K562 (cell line): ENCODE results near the gene SLC22A1. TPM values are rescaled to one million over a fixed set of nuclear protein-coding genes. Genes with fewer than 3 reads are reported as not detected.
A peak's percentile ranks its signal among the peaks of the same experiment; 100 is the strongest.

Experiments
- ATAC-seq: fragments of 200-7000 bp; cut with Tn5 transposase; 3 replicates; pipeline ENCODE4 v1.9.1; 2020; ENCODE audit warnings: moderate library complexity
- Bru-seq: library from RNA; stranded (reverse); fragments of 400-500 nt; gene quantifications from one replicate; lab custom pipeline; 2021; lab: Mats Ljungman, UMichigan
- BruChase-seq, 2 experiments: library from RNA; stranded (reverse); fragments of 400-500 nt; gene quantifications; one replicate each; lab custom pipeline; 2021; lab: Mats Ljungman, UMichigan
- BruUV-seq: library from RNA; stranded (reverse); fragments of 400-500 nt; replicated peaks from 2 replicates; lab custom pipeline; 2021; lab: Mats Ljungman, UMichigan
- CTCF ChIA-PET: fragments of 300-600 bp; formaldehyde crosslinking; extraction: SDS; loops from one replicate; lab custom pipeline; 2021; ENCODE audit warnings: low intra/inter-chr PET ratio; lab: Yijun Ruan, JAX
- POLR2A ChIA-PET: fragments of 300-600, 350-650 bp; sonication (Branson Sonifier 250); formaldehyde crosslinking; extraction: SDS; loops from one replicate; lab custom pipeline; 2021; ENCODE audit warnings: antibody characterized with exemption, inconsistent platforms; lab: Yijun Ruan, JAX
- DNase-seq, 4 experiments: peaks; one replicate each; pipeline versions ENCODE4 v3.0.0 to v3.0.0-alpha.2; 2011 to 2018; ENCODE audit warnings: low spot score in 3 of 4, mixed read lengths in 3 of 4; ENCODE audit errors: extremely low read depth in 1 of 4
- FAIRE-seq: peaks from 2 replicates; lab custom pipeline; 2011; peaks lifted over from hg19 to GRCh38; lab: Jason Lieb, UNC
- H2AFZ ChIP-seq: 2 replicates; pipeline ENCODE4 v1.6.0; 2011; ENCODE audit warnings: low read depth, low read length, control low read depth, inconsistent platforms
- H3K27ac ChIP-seq: fragments of 200-600 bp; 3 replicates; pipeline ENCODE4 v1.8.0; 2011; ENCODE audit warnings: low read depth, mild to moderate bottlenecking, control low read depth, inconsistent platforms, low read length, moderate library complexity, mixed read lengths; ENCODE audit errors: extremely low read depth
- H3K27me3 ChIP-seq, 2 experiments: fragments of 300-600 bp in 1 of 2; 2 replicates in 1 of 2; 3 replicates in 1 of 2; pipeline versions ENCODE4 v1.6.0 to v1.8.0; 2011; ENCODE audit warnings: inconsistent platforms in 2 of 2, low read length in 2 of 2, mild to moderate bottlenecking in 1 of 2, mixed read lengths in 1 of 2, moderate library complexity in 1 of 2; ENCODE audit not compliant: control insufficient read depth in 2 of 2, insufficient read depth in 2 of 2
- H3K36me3 ChIP-seq: fragments of 300-600 bp; 3 replicates; pipeline ENCODE4 v1.8.0; 2011; ENCODE audit warnings: mild to moderate bottlenecking, low read length, inconsistent platforms; ENCODE audit not compliant: control insufficient read depth, insufficient read depth
- H3K4me1 ChIP-seq, 2 experiments: fragments of 200-600 bp in 1 of 2; replicated peaks in 1 of 2; 2 replicates in 1 of 2; 3 replicates in 1 of 2; pipeline versions ENCODE4 v1.5.1 to v1.8.0; 2011; ENCODE audit warnings: inconsistent platforms in 2 of 2, low read length in 2 of 2, mild to moderate bottlenecking in 1 of 2, mixed read lengths in 1 of 2, moderate library complexity in 1 of 2; ENCODE audit not compliant: control insufficient read depth in 2 of 2, insufficient read depth in 2 of 2
- H3K4me2 ChIP-seq: 2 replicates; pipeline ENCODE4 v1.6.1; 2011; ENCODE audit warnings: low read length, control low read depth, inconsistent platforms, mixed read lengths; ENCODE audit not compliant: insufficient read depth
- H3K4me3 ChIP-seq: fragments of 200-600 bp; sonication (generic), shearing (Covaris generic); 2 replicates; pipeline ENCODE4 v1.5.1; 2016; ENCODE audit warnings: control low read depth, inconsistent platforms
- H3K79me2 ChIP-seq: fragments of 200-600 bp; 3 replicates; pipeline ENCODE4 v1.8.0; 2011; ENCODE audit warnings: low read length, inconsistent platforms; ENCODE audit not compliant: control insufficient read depth, insufficient read depth
- H3K9ac ChIP-seq, 2 experiments: 2 replicates each; pipeline versions ENCODE4 v1.6.0 to v1.6.1; 2011; ENCODE audit warnings: low read depth in 2 of 2, low read length in 2 of 2, control low read depth in 1 of 2, inconsistent platforms in 1 of 2, mild to moderate bottlenecking in 1 of 2, mixed read lengths in 1 of 2; ENCODE audit not compliant: insufficient read depth in 1 of 2
- H3K9me1 ChIP-seq: one replicate; pipeline ENCODE4 v1.6.0; 2011; ENCODE audit warnings: inconsistent platforms, mild to moderate bottlenecking, low read length, moderate library complexity; ENCODE audit not compliant: control insufficient read depth, insufficient read depth
- H3K9me3 ChIP-seq: replicated peaks from 2 replicates; pipeline ENCODE4 v1.5.1; 2011; ENCODE audit warnings: low read depth, low read length, inconsistent platforms; ENCODE audit not compliant: control insufficient read depth, insufficient read depth
- H4K20me1 ChIP-seq: replicated peaks from 2 replicates; pipeline ENCODE4 v1.6.1; 2011; ENCODE audit warnings: low read length, inconsistent platforms, mixed read lengths; ENCODE audit not compliant: control insufficient read depth, insufficient read depth
- CC2D1A ChIP-seq: fragments of 450-650 bp; IDR thresholded peaks from 2 replicates; pipeline ENCODE4 v1.6.1; 2017; ENCODE audit warnings: mild to moderate bottlenecking
- HDAC3 ChIP-seq: fragments of 450-650 bp; IDR thresholded peaks from 2 replicates; pipeline ENCODE4 v1.6.1; 2018; ENCODE audit warnings: borderline replicate concordance, mild to moderate bottlenecking, moderate library complexity; ENCODE audit not compliant: partially characterized antibody
- KAT2B ChIP-seq: IDR thresholded peaks from one replicate; pipeline ENCODE4 v1.6.1; 2012; ENCODE audit warnings: low read depth, mild to moderate bottlenecking, control low read depth, inconsistent platforms, low read length, moderate library complexity
- KLF6 ChIP-seq: fragments of 250-450 bp; sonication (Bioruptor Pico); IDR thresholded peaks from 2 replicates; pipeline ENCODE4 v1.4.0; 2020; ENCODE audit warnings: mild to moderate bottlenecking, moderate library complexity, borderline replicate concordance
- LARP7 ChIP-seq: fragments of 450-650 bp; IDR thresholded peaks from 2 replicates; pipeline ENCODE4 v1.6.1; 2016
- RNF2 ChIP-seq: sonication (generic); IDR thresholded peaks from 2 replicates; pipeline ENCODE4 v1.6.1; 2016
- TAL1 ChIP-seq: fragments of 450-650 bp; IDR thresholded peaks from 2 replicates; pipeline ENCODE4 v1.6.1; 2016; ENCODE audit warnings: mild to moderate bottlenecking
- THRAP3 ChIP-seq: fragments of 450-650 bp; IDR thresholded peaks from 2 replicates; pipeline ENCODE4 v1.6.1; 2016; ENCODE audit warnings: mild to moderate bottlenecking, inconsistent platforms, borderline replicate concordance
- THRB ChIP-seq: fragments of 450-650 bp; formaldehyde crosslinking; conservative IDR thresholded peaks from 2 replicates; pipeline ENCODE4 v1.4.0; 2022; ENCODE audit warnings: mild to moderate bottlenecking, missing genetic modification characterization
- ZNF766 ChIP-seq: fragments of 200-800 bp; sonication (Bioruptor generic); conservative IDR thresholded peaks from 2 replicates; pipeline ENCODE4 v1.6.1; 2016; ENCODE audit warnings: missing genetic modification characterization, missing compliant biosample characterization
- ZZZ3 ChIP-seq: fragments of 450-650 bp; IDR thresholded peaks from 2 replicates; pipeline ENCODE4 v1.6.1; 2016; ENCODE audit warnings: antibody characterized with exemption, mild to moderate bottlenecking, moderate library complexity
- WGBS: fragments of 100-300 bp; shearing (Covaris generic); methylation state at CpG from one replicate; pipeline ENCODE4 v1.1.6; 2016; ENCODE audit warnings: low coverage, mixed read lengths; ENCODE audit not compliant: insufficient coverage; ENCODE audit errors: missing lambda C conversion rate; 5-methylcytosine and 5-hydroxymethylcytosine counted together
- in situ Hi-C: fragments of 300-500 bp; cut with MboI; formaldehyde crosslinking; loops from 4 replicates; pipeline ENCODE4 v1.15.0; 2018; ENCODE audit warnings: inconsistent platforms, mixed read lengths
- intact Hi-C: fragments of 100-400 bp; cut with micrococcal nuclease; formaldehyde crosslinking; loops from 2 replicates; pipeline ENCODE4 v1.14.2; 2022
- long read RNA-seq, 3 experiments: library from polyadenylated mRNA in 2 of 3; library from RNA in 1 of 3; unstranded in 2 of 3; stranded (forward) in 1 of 3; transcript quantifications; one replicate each; pipeline ENCODE4 v2.0.0, GENCODE V29; 2019 to 2022
- polyA minus RNA-seq, 3 experiments: library from RNA; depleted of rRNA, polyadenylated mRNA; stranded (reverse); fragments of >200 nt; gene quantifications; 2 replicates each; pipeline ENCODE4 v1.2.3, GENCODE V29; 2011
- polyA plus RNA-seq, 8 experiments: library from polyadenylated mRNA; depleted of rRNA in 4 of 8; stranded (reverse) in 5 of 8; unstranded in 3 of 8; fragments of >200 nt; fragmentation: Nextera tagmentation in 2 of 8; fragmentation: Illumina TruSeq in 1 of 8; extraction: Ambion mirVana in 2 of 8; extraction: Trizol in 1 of 8; gene quantifications; 2 replicates each; pipeline versions ENCODE4 v1.2.1 to v1.2.3, GENCODE V29; 2011 to 2014; ENCODE audit warnings: inconsistent platforms in 1 of 8, missing spikeins in 1 of 8
- total RNA-seq, 7 experiments: library from RNA; depleted of rRNA in 6 of 7; stranded (reverse); fragments of >200 nt in 6 of 7; fragmentation: Illumina TruSeq in 2 of 7; extraction: Trizol in 2 of 7; gene quantifications; 2 replicates each; pipeline versions ENCODE4 v1.2.1 to v1.2.3, GENCODE V29; 2011 to 2021; ENCODE audit warnings: low replicate concordance in 1 of 7
- TF ChIP-seq, protein P1 (sequence below): fragments of 250-450 bp; sonication (Bioruptor Pico); IDR thresholded peaks from 2 replicates; pipeline ENCODE4 v1.8.0; 2021; ENCODE audit warnings: moderate library complexity, mild to moderate bottlenecking, inconsistent platforms

SLC22A1 gene
- 0.86 and 0.93 TPM in 2 replicates for total RNA-seq (2011; cell fraction: chromatin; rRNA removed; ENCODE audit: low replicate concordance)
- 0.67 and 0.79 TPM in 2 replicates for total RNA-seq (2011; cell fraction: nucleolus; rRNA removed)
- total RNA-seq (2011; cell fraction: nucleoplasm; rRNA removed): 1.5 and 1.9 TPM in 2 replicates
- total RNA-seq (2014; rRNA removed) (0.37 TPM in 1 of 2 replicates, not detected in the other), total RNA-seq (2014; rRNA removed; fragmentation: Illumina TruSeq; extraction: Trizol) (0.18 and 0.19 TPM in 2 replicates), total RNA-seq (2015; rRNA removed; fragmentation: Illumina TruSeq; extraction: Trizol) (0.33 and 0.45 TPM in 2 replicates), total RNA-seq (2021) (0.54 and 0.60 TPM in 2 replicates), polyA plus RNA-seq (2011; rRNA removed) (0.08 and 0.26 TPM in 2 replicates), polyA plus RNA-seq (2014; fragmentation: Illumina TruSeq; extraction: Trizol) (0.12 TPM in 1 of 2 replicates, not detected in the other), polyA plus RNA-seq (2014; fragmentation: Nextera tagmentation; extraction: Ambion mirVana) (under 1 TPM in 1 of 2 experiments, not detected in 1; 0.11 TPM), polyA plus RNA-seq (2014; rRNA removed) (0.24 TPM in 1 of 2 replicates, not detected in the other), polyA minus RNA-seq (2011; rRNA and poly(A)+ RNA removed) (0.33 and 0.56 TPM in 2 replicates), Bru-seq, nascent RNA (percentile 32 among the genes with signal in this experiment), BruChase-seq, experiment 1, labeled RNA remaining after a 2-hour chase (percentile 38 among the genes with signal in this experiment), BruChase-seq, experiment 2, labeled RNA remaining after a 6-hour chase (percentile 35 among the genes with signal in this experiment)
- polyA plus RNA-seq (2011; cell fraction: cytosol; rRNA removed): 0.18 TPM in 1 of 2 replicates, not detected in the other
- 0.60 and 0.74 TPM in 2 replicates for polyA plus RNA-seq (2011; cell fraction: nucleus; rRNA removed)
- polyA plus RNA-seq (2012): 0.14 and 0.25 TPM in 2 replicates
- not detected in 2 replicates for polyA minus RNA-seq (2011; cell fraction: cytosol; rRNA and poly(A)+ RNA removed)
- polyA minus RNA-seq (2011; cell fraction: nucleus; rRNA and poly(A)+ RNA removed): 0.67 TPM in 2 replicates
- long read RNA-seq, experiment 1: 0 reads
- long read RNA-seq, experiment 2: 0 reads
- long read RNA-seq, experiment 3: 0 reads

DNA sequence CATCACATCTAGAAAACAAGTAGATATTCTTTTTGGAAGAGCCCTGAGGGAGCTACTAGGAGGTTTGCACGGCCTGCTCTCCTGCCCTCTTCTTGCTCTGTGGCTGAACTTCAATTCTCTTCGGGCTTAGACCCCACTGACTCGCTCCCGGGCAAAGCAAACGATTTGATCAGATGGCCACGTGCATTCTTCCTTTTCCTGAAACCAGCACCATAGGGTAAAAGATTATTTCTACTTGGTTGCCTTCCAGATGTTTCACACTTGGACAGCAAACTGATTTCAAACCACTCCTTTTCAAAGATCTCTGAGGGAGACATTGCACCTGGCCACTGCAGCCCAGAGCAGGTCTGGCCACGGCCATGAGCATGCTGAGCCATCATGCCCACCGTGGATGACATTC, at the start of gene SLC22A1:
TSS of gene SLC22A1 (plus strand) at position 258 of the 400 bp plus-strand sequence. CDS start at position 379, 121 bp downstream.
- ChIA-PET CTCF (no interaction called here), POLR2A (no interaction called here)
- H3K9me3 ChIP-seq: no peaks in the 10 kb centered on the region; the same call in 1 of the 2 replicates
- no peak within 1 kb of the TSS for H3K4me3 ChIP-seq
- H3K27ac ChIP-seq: no peak within 1 kb of the TSS
- intact Hi-C loops (no loop called here), in situ Hi-C loops (no loop called here)
- peaks cover 0 to 7% of the 10 kb centered on the region in 2 experiments; a peak in 1 of 5 replicates for H3K4me1 ChIP-seq
- BruUV-seq: no TSS peak
- H3K9ac ChIP-seq: peak within 1 kb of the TSS in 1 of 2 experiments; percentile 24; a peak in 2 of 4 replicates
- no peaks in the 10 kb centered on the region for H3K9me1 ChIP-seq
- H4K20me1 ChIP-seq: no peaks in the 10 kb centered on the region; the same call in 1 of the 2 replicates
- H3K36me3 ChIP-seq: no peaks in the 10 kb centered on the region
- no peak within 1 kb of the TSS for H3K4me2 ChIP-seq
- peaks cover 0 to 3% of the 10 kb centered on the region in 2 experiments; a peak in 1 of 5 replicates for H3K27me3 ChIP-seq
- H2AFZ ChIP-seq: no peak within 1 kb of the TSS
- ATAC-seq (no peak), DNase-seq (no peak), FAIRE-seq (no peak)
- WGBS: 27% methylated on average over 8 of the region's 8 CpGs
- TF ChIP-seq ZNF766 (CRISPR knock-in tag) (no peak), THRAP3 (no peak), LARP7 (no peak), CC2D1A (no peak), ZZZ3 (no peak), KLF6 (no peak), TAL1 (no peak), THRB (CRISPR knock-in tag) (no peak), KAT2B (no peak), HDAC3 (no peak), RNF2 (no peak)
- TF ChIP-seq, protein P1, sequence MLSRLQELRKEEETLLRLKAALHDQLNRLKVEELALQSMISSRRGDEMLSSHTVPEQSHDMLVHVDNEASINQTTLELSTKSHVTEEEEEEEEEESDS: no peak
- H3K79me2 ChIP-seq: no peaks in the 10 kb centered on the region
